CD4-positive, alpha-beta T cell treated with Interleukin-6 for 4 hours (primary cell): Measurements from ENCODE around the gene ZHX3.
"Not testable (repeated sequence)": the region's sequence is repeated elsewhere in the genome, so short reads cannot be mapped to it uniquely, and the experiment has no call there.

Experiments used
- DNase-seq: peaks from one replicate; pipeline ENCODE4 v3.0.0-alpha.2; 2020; ENCODE audit warnings: mixed read lengths

Gene ZHX3

GRCh38 chr20:41145317-41145716, 172.2 kb downstream of the ZHX3 start:
- DNase-seq: no peak

- DNase-seq: no peak
These were observed 174.2 kb downstream of the ZHX3 start for GRCh38 chr20:41143354-41143753.

- DNase-seq: peak; percentile 61
These were observed 174.6 kb downstream of the ZHX3 start for GRCh38 chr20:41142919-41143318.

- peak; percentile 29 for DNase-seq
These were observed 175.3 kb downstream of the ZHX3 start for GRCh38 chr20:41142245-41142644.

- DNase-seq: peak; percentile 53
These were observed 176.2 kb downstream of the ZHX3 start for GRCh38 chr20:41141153-41141815.

GRCh38 chr20:41140226-41141133, 177.1 kb downstream of the ZHX3 start:
- DNase-seq: no peak

- DNase-seq: no peak
These were observed 178.1 kb downstream of the ZHX3 start for GRCh38 chr20:41139227-41140093.

DNA sequence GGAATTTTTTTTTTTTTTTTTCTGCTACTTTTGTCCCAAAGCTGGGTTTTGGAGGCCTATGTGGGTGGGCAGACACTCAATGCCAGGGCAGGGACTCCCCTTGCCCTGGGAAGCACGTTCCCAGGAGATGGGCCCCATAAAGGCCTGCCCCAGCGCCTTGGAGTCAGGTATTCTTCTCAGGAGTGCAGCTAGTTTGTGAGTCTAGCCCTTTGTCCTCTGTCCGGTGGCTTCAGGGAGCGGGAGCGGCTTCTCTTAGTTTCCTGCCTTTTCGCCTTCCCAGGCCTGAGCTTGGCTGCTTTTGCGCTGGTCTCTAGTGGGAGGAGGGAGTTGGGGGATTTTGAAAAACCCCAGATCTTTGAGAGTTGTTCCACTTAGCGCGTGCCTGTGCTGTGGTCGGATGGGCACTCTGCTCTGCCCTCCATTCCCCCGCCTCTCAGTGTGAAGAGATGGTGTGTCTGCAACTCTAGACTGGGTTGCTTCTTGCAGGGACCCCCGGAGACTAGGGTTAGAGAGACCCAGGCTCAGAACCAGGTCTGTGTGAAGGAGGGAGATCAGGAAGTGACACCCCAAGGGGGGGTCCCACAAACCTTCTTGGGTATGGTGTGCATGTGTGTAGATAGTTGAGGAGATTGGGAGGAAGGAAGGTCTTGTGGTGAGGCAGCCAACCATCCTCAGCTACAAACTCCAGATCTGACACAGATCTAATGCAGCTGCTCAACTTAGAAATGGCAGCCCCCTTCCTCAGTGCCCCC, 178.9 kb downstream of the ZHX3 start:
- peak; percentile 59 for DNase-seq

- DNase-seq: peak; percentile 69
These were observed 179.7 kb downstream of the ZHX3 start for GRCh38 chr20:41137614-41138474.

DNA sequence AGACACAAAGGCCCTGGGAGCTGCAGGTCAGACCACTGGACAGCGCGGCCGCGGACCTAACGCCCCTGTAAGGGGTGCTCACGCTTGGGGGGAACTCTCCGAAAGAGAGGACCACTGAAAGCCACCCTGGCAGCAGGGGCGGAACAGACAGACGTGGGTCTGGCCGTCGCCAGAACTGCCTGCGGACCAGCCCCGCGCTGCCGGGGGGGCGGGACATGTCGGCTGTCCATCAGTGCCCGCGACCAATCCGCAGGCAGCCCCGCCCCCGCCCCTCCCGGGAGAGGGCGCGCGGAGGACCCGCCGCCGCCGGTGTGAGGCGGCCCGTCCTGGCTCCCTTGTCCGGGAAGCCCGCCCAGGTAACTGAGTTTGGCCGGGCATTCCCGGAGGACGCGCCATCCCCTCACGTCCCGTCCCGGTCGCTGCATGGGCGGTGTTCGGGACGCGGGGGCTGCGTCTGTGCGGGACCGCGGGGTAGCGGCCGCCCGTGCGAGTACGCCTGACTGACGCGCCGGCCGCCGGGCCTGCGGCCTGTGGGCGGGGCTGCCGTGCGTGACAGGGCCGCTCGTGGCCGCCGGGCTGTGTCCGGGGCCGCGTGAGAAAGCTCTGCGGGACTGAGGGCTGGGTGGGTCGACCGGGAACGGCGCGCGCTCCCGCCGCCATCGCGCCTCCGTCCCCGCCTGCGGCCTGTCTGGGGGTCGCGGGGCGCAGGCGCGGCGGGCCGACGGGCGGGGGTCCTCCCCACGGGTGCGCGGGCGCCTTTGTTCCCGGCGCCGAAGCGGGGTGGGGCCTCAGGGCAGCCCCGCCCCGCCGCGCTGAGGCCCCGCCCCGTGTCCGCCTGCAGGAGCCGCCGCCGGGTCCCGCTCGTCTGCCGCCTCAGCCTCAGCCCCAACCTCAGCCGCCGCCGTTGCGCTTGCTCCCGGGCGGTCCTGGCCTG, 180.6 kb downstream of the ZHX3 start, which contains the start of gene PLCG1:
Gene PLCG1, plus strand, starts transcription at position 864 of the 934 bp plus-strand sequence. CDS start 99 bp downstream, outside the sequence.
- DNase-seq: peak; percentile 93

DNA sequence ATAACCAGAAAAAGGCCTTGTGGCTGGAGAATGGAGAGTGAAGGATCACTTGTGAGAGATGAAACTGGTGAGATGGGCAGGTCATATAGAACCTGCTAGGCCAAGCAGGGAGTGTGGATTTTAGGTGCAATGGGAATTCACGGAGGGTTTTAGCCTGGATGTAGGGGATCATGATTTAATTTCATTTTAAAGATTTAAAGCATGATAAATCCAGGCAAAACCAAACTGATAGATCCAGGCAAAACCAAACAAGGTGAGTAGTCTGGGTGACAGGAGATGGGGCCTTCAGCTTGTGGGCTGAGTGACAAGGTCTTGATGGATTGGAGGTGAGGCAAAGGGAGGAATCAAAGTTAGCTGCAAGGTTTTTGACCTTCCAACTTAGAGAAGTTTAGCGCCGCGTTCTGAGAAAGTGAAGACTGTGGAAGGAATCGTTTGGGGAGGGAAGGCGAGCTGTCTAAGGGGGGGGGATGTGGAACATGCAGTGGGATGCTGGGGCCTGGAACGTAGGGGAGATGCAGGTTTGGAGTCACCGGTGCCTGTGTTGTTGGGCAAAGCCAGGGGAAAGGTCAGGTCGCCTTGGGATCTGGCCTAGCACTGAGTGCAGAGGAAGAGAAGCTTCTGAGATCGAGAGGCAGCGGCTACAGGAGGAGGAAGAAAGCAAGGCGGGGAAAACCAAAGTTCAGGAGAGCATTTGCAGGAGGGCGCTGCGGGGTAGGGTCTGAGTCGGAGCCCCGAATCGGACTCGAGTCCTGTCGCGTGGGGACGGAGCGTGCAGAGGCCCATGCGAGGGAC, 181.4 kb downstream of the ZHX3 start:
- DNase-seq: no peak

DNA sequence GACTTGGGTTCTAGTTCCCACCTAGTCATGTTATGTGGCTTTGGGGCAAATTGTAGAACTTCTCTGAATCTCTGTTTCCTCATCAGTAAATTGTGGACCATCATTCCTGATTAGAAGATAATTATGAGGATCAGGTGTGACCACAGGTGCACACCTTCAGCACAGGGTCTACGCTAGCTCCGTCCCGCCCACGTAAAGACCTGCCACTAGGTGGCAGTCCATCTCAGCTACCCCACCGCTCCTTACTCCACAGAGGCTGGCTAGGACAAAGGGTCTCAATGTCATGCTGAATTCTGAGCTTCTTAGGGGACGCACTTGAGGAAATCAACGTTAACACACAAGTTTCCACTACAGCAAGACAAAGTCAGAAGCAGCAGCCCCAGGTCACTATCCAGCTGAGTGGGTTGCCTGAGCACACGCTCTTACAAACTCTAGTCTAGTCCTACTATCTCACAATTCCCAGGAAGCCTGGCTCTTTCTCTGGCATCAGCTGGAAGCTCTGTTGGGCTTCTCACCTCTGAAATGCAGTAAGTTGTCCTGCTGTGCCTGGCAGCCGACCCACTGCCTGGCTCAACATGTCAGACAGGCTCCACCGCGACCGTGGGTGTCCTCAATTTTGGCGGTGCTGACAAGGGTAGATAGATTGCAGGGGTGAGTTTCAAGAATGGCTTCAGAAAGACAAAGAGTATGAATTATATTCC, 182.2 kb downstream of the ZHX3 start:
- peak; percentile 78 for DNase-seq

DNA sequence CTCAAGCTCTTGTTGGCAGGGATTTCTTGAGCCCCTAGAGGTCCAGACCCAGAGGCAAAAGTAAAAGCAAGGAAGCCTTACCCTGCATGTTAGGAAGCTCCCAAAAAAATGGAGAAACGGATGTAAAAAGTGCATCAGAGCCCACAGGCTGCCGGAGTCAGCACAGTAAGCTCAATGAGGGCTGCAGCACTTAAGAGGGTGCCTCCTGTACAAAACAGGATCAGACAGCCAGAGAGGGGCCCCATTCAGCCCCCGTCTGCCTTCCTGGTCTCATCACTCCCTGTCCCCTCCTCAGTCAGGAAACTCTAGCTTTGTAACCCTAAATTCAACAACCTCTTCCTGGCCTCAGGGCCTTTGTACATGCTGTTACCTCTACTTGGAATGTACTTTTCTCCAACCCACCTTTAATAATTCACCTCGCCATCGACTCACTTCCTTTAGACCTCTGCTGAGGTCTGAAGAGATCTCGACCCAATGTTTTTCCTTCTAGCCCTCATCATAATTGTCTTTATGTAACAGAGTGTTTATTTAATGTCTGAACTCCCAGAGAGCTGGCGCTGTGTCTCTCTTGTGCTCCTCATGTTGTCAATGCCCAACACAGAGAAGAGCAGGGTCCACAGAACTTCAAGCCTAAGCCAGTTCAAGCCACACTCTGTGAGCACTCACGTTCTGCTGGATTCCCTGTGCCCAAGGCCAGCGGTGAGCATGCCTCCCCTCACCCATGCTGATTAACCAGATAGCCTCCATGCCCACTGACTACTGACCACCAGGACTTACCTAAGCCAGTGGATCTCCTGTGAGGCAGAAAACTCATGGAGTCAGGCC, 183.0 kb downstream of the ZHX3 start:
- no peak for DNase-seq

- DNase-seq: peak; percentile 62
These were observed 183.7 kb downstream of the ZHX3 start for GRCh38 chr20:41133709-41134361.

DNA sequence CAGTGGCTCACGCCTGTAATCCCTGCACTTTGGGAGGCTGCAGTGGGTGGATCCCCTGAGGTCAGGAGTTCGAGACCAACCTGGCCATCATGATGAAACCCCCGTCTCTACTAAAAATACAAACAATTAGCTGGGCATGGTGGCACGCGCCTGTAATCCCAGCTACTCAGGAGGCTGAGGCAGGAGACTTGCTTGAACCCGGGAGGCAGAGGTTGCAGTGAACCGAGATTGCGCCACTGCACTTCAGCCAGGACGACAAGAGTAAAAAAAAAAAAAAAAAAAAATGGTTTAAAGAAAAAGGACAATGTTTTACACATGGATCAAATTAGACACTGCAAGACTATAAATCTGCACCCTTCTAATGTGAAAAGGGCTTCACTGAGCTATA, 185.1 kb downstream of the ZHX3 start:
- not testable (repeated sequence) for DNase-seq

DNA sequence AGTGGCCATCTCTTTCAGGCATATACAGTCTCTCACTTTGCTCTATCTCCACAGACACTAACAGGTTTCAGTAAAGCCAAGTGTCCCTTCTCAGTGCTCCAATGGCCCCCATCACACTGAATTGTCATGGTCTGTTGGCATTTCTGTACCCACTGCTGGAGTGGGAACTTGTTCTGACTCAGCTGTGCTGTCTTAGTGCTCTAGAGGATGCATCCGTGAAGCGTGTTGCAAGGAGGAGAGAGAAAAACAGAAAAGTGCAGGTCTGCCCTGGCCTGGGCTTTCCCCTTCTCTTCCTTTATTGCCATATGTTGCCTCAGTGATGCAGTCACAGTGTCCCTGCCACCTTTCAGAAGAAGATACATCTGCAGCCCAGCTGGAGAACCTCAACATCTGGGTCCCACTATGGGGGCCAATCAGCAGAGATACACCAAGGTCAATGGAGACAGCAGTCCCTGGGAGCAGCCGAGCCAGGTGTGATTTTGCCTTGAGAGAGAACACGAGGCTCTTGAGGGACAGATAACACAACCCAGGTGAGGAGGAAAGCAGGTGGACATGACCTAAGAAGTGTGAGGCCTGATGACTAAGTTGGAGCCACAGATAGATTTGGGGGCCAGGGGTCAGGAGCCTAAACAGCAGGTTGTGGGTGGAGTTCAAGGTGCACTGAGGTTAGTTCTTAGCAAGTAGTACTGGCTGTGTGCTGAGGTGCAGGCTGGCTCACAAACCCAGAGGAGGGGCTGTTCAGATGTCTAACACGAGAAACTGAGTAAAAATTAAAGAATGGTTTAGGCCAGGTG, 185.7 kb downstream of the ZHX3 start:
- no peak for DNase-seq
